Adrenal gland (tissue), 5 donors: ENCODE results near the gene TMOD1.

Experiments used
- POLR2A ChIP-seq, 2 donors: fragments of 450-650 bp; IDR thresholded peaks; one replicate each; pipeline ENCODE4 v1.6.1; 2017; ENCODE audit warnings: antibody characterized with exemption in 2 of 2, mild to moderate bottlenecking in 2 of 2, moderate library complexity in 1 of 2
- TF ChIP-seq, protein P1 (sequence below), 6 experiments: fragments of 450-650 bp in 4 of 6; fragments of 200-600 bp in 2 of 6; sonication (generic) in 1 of 6; IDR thresholded peaks; 1 replicate in 5 of 6; 2 replicates in 1 of 6; pipeline versions ENCODE4 v1.5.1 to v1.8.0; 2016 to 2021; ENCODE audit warnings: antibody characterized with exemption in 6 of 6, mild to moderate bottlenecking in 2 of 6, moderate library complexity in 1 of 6
- donor health status: DM: no; HTN: no; CAD: no.

- TF ChIP-seq, protein P1, sequence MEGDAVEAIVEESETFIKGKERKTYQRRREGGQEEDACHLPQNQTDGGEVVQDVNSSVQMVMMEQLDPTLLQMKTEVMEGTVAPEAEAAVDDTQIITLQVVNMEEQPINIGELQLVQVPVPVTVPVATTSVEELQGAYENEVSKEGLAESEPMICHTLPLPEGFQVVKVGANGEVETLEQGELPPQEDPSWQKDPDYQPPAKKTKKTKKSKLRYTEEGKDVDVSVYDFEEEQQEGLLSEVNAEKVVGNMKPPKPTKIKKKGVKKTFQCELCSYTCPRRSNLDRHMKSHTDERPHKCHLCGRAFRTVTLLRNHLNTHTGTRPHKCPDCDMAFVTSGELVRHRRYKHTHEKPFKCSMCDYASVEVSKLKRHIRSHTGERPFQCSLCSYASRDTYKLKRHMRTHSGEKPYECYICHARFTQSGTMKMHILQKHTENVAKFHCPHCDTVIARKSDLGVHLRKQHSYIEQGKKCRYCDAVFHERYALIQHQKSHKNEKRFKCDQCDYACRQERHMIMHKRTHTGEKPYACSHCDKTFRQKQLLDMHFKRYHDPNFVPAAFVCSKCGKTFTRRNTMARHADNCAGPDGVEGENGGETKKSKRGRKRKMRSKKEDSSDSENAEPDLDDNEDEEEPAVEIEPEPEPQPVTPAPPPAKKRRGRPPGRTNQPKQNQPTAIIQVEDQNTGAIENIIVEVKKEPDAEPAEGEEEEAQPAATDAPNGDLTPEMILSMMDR (IDR thresholded peaks at IDR 0.05) = peak; percentile 75 to 85 (median 80)
- TF ChIP-seq POLR2A (IDR thresholded peaks at IDR 0.05) = no peak
Observed at GRCh38 chr9:97598461-97599288, 97.2 kb downstream of the TMOD1 start.
